Caco-2 (cell line): ENCODE results near the gene TAS2R40. TPM values are rescaled to one million over a fixed set of nuclear protein-coding genes. Genes with fewer than 3 reads are reported as not detected.

Experiments used
- BruUV-seq: library from RNA; stranded (reverse); fragments of 400-500 nt; replicated peaks from 2 replicates; lab custom pipeline; 2021; lab: Mats Ljungman, UMichigan
- CTCF ChIA-PET: fragments of 300-600 bp; sonication (Branson Sonifier 250); formaldehyde crosslinking; loops from one replicate; lab custom pipeline; 2022; ENCODE audit warnings: antibody characterized with exemption; lab: Charles Lee
- POLR2A ChIA-PET: fragments of 300-600 bp; sonication (Branson Sonifier 250); formaldehyde crosslinking; loops from one replicate; lab custom pipeline; 2022; ENCODE audit warnings: antibody characterized with exemption; lab: Charles Lee
- DNase-seq, 2 experiments: peaks; one replicate each; pipeline versions ENCODE4 v3.0.0 to v3.0.0-alpha.2; 2020 to 2022
- H3K27me3 ChIP-seq: replicated peaks from 2 replicates; pipeline ENCODE4 v1.6.0; 2011; ENCODE audit warnings: low read length; ENCODE audit not compliant: control insufficient read depth, insufficient read depth
- H3K36me3 ChIP-seq: 2 replicates; pipeline ENCODE4 v1.5.1; 2011; ENCODE audit warnings: low read length; ENCODE audit not compliant: control insufficient read depth, insufficient read depth
- H3K4me1 ChIP-seq: fragments of 250-450 bp; sonication (Bioruptor Pico); 2 replicates; pipeline ENCODE4 v1.5.1; 2020; ENCODE audit warnings: mild to moderate bottlenecking
- H3K4me3 ChIP-seq: 2 replicates; pipeline ENCODE4 v1.5.1; 2011; ENCODE audit warnings: low read depth, mild to moderate bottlenecking, control low read depth, low read length
- H3K9me3 ChIP-seq: fragments of 250-450 bp; sonication (Bioruptor Pico); 2 replicates; pipeline ENCODE4 v1.5.1; 2020; ENCODE audit warnings: mild to moderate bottlenecking, moderate library complexity
- H3K27ac Mint-ChIP-seq: one replicate; pipeline ENCODE4 v1.8.0; 2022; ENCODE audit warnings: mixed read lengths; ENCODE audit not compliant: unreplicated experiment
- H3K27me3 Mint-ChIP-seq: one replicate; pipeline ENCODE4 v1.8.0; 2022; ENCODE audit warnings: mixed read lengths; ENCODE audit not compliant: insufficient read depth, unreplicated experiment
- H3K36me3 Mint-ChIP-seq: one replicate; pipeline ENCODE4 v1.8.0; 2022; ENCODE audit warnings: mild to moderate bottlenecking, mixed read lengths; ENCODE audit not compliant: insufficient read depth, unreplicated experiment
- H3K4me1 Mint-ChIP-seq: one replicate; pipeline ENCODE4 v1.8.0; 2022; ENCODE audit warnings: low read depth, mixed read lengths; ENCODE audit not compliant: unreplicated experiment
- H3K4me3 Mint-ChIP-seq: one replicate; pipeline ENCODE4 v1.8.0; 2022; ENCODE audit warnings: mild to moderate bottlenecking, moderate library complexity, mixed read lengths; ENCODE audit not compliant: unreplicated experiment
- H3K9me3 Mint-ChIP-seq: one replicate; pipeline ENCODE4 v1.8.0; 2022; ENCODE audit warnings: mixed read lengths; ENCODE audit not compliant: unreplicated experiment
- intact Hi-C: fragments of 100-400 bp; cut with micrococcal nuclease; formaldehyde crosslinking; loops from one replicate; pipeline ENCODE4 v1.10.0; 2022; ENCODE audit not compliant: unreplicated experiment
- total RNA-seq: library from RNA; stranded (reverse); gene quantifications from 2 replicates; pipeline ENCODE4 v1.2.3, GENCODE V29; 2022
- TF ChIP-seq, protein P1 (sequence below), 2 experiments: fragments of 200-600 bp in 1 of 2; IDR thresholded peaks; 1 replicate in 1 of 2; 2 replicates in 1 of 2; pipeline versions ENCODE4 v1.5.1 to v1.8.0; 2011 to 2022; ENCODE audit warnings: antibody characterized with exemption in 1 of 2, control low read depth in 1 of 2, inconsistent platforms in 1 of 2, low read depth in 1 of 2, low read length in 1 of 2, mild to moderate bottlenecking in 1 of 2, moderate library complexity in 1 of 2; ENCODE audit not compliant: insufficient read depth in 1 of 2, severe bottlenecking in 1 of 2, unreplicated experiment in 1 of 2

The TAS2R40 gene
- total RNA-seq, 1 experiment from 2014 or later, result not detected

DNA sequence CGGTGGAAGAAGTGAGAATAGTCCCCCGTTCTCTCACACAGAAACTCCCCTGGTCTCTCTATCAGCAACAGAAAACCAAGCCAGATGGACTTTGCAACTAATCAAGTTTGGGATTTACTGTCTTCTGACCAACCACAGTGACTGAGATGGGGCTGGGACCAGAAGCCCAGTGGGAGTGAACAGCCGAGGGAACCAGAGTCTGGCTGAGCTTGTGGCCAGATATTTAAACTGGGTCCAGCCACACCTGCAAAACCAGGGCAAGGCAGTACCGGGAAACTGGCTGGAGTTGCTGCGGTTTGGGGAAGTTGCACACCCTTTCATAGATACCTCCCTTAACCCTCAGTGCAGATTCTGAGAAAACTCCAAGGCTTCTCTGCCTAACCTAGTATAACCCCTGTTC lies 47.4 kb downstream of the TAS2R40 start:
- TF ChIP-seq, protein P1, sequence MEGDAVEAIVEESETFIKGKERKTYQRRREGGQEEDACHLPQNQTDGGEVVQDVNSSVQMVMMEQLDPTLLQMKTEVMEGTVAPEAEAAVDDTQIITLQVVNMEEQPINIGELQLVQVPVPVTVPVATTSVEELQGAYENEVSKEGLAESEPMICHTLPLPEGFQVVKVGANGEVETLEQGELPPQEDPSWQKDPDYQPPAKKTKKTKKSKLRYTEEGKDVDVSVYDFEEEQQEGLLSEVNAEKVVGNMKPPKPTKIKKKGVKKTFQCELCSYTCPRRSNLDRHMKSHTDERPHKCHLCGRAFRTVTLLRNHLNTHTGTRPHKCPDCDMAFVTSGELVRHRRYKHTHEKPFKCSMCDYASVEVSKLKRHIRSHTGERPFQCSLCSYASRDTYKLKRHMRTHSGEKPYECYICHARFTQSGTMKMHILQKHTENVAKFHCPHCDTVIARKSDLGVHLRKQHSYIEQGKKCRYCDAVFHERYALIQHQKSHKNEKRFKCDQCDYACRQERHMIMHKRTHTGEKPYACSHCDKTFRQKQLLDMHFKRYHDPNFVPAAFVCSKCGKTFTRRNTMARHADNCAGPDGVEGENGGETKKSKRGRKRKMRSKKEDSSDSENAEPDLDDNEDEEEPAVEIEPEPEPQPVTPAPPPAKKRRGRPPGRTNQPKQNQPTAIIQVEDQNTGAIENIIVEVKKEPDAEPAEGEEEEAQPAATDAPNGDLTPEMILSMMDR (IDR thresholded peaks at IDR 0.05; ENCODE audit: insufficient read depth in 1 of 2, low read depth in 1 of 2, low read length in 1 of 2, severe bottlenecking in 1 of 2, unreplicated experiment in 1 of 2), result no peak
- no TSS peak for BruUV-seq
- Mint-ChIP-seq H3K27me3 (no peaks in the 10 kb centered on the region), H3K27ac (no peak overlapping the region), H3K36me3 (peaks cover 25% of the 10 kb centered on the region), H3K9me3 (no peaks in the 10 kb centered on the region), H3K4me3 (no peak overlapping the region), H3K4me1 (peaks cover 13% of the 10 kb centered on the region)
- Histone ChIP-seq H3K27me3 (no peaks in the 10 kb centered on the region), H3K36me3 (peaks cover 9% of the 10 kb centered on the region; the same call in 1 of the 2 replicates), H3K4me3 (no peak overlapping the region), H3K9me3 (no peaks in the 10 kb centered on the region), H3K4me1 (peaks cover 5% of the 10 kb centered on the region; the same call in 1 of the 2 replicates)
- no peak for DNase-seq
- intact Hi-C loops, result no loop called here
- CTCF ChIA-PET, result no interaction called here
- POLR2A ChIA-PET, result no interaction called here

DNA sequence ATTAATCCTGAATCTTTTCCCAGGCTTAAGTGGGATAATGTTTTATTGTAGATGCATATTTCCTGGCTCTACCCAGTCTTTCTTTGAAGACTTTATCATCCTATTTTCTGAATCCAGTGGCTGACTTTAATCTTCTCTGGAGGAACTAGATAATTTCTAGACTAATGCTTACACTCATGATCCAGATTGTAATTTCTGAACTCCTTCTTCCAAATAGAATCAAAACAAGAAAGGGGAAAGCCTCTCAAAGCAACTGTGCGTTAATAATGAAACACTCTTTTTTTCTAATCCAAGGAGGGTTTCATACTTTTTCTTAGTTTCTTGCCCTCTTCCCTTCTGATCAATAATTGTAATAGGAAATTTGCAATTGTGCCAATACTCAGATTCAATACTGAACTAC lies 49.4 kb downstream of the TAS2R40 start:
- CTCF ChIA-PET, result no interaction called here
- no peaks in the 10 kb centered on the region for H3K4me1 Mint-ChIP-seq
- Histone ChIP-seq H3K4me3 (no peak overlapping the region), H3K27me3 (no peaks in the 10 kb centered on the region), H3K4me1 (no peaks in the 10 kb centered on the region), H3K36me3 (peaks cover 5% of the 10 kb centered on the region; the same call in 1 of the 2 replicates), H3K9me3 (no peaks in the 10 kb centered on the region)
- no peak overlapping the region for H3K27ac Mint-ChIP-seq
- BruUV-seq, result no TSS peak
- intact Hi-C loops, result no loop called here
- H3K4me3 Mint-ChIP-seq, result no peak overlapping the region
- H3K9me3 Mint-ChIP-seq, result no peaks in the 10 kb centered on the region
- POLR2A ChIA-PET, result no interaction called here
- peaks cover 8% of the 10 kb centered on the region for H3K36me3 Mint-ChIP-seq
- TF ChIP-seq, protein P1 (IDR thresholded peaks at IDR 0.05; ENCODE audit: insufficient read depth in 1 of 2, low read depth in 1 of 2, low read length in 1 of 2, severe bottlenecking in 1 of 2, unreplicated experiment in 1 of 2), result no peak
- H3K27me3 Mint-ChIP-seq, result no peaks in the 10 kb centered on the region
- no peak for DNase-seq

Other genes starting within 250 kb of the TAS2R40 start
- gene OR9A2, start 194.9 kb upstream of the TAS2R40 start, total RNA-seq, result not detected in 2 replicates
- not detected in 2 replicates for gene OR6V1, start 169.7 kb upstream of the TAS2R40 start, total RNA-seq
- gene PIP, start 90.0 kb upstream of the TAS2R40 start, total RNA-seq, result not detected in 2 replicates
- not detected in 2 replicates for gene TAS2R39, start 38.6 kb upstream of the TAS2R40 start, total RNA-seq
- gene GSTK1, start 41.4 kb downstream of the TAS2R40 start, total RNA-seq, result 127 and 134 TPM in 2 replicates
- gene TMEM139, start 62.9 kb downstream of the TAS2R40 start, total RNA-seq, result 19.1 and 26.2 TPM in 2 replicates
- 51.7 and 62.0 TPM in 2 replicates for gene CASP2, start 66.3 kb downstream of the TAS2R40 start, total RNA-seq
- 1.8 and 1.9 TPM in 2 replicates for gene CLCN1, start 94.1 kb downstream of the TAS2R40 start, total RNA-seq
- gene FAM131B, start 140.7 kb downstream of the TAS2R40 start, total RNA-seq, result 20.2 and 22.3 TPM in 2 replicates
- gene ZYX, start 159.3 kb downstream of the TAS2R40 start, total RNA-seq, result 147 and 160 TPM in 2 replicates
- 66.6 and 69.2 TPM in 2 replicates for gene EPHA1, start 186.8 kb downstream of the TAS2R40 start, total RNA-seq
- gene TAS2R60, start 221.4 kb downstream of the TAS2R40 start, total RNA-seq, result not detected in 2 replicates